NCI-H1436 treated with DMSO at 0.1 percent for 48 hours (cell line): ENCODE measurements around the gene ITGAE.
"Not testable (repeated sequence)": the region's sequence is repeated elsewhere in the genome, so short reads cannot be mapped to it uniquely, and the experiment has no call there.

Experiments
- DNase-seq: peaks from one replicate; lab custom pipeline; 2025; lab: John Stamatoyannopoulos, UW

ITGAE gene

GRCh38 chr17:3800362-3801271 lies at the start of gene ITGAE:
TSS of gene ITGAE (minus strand) at chr17:3801188. CDS start at chr17:3801144, 44 bp downstream.
- DNase-seq = no peak

- no peak for DNase-seq
Measured at GRCh38 chr17:3848229-3848835, 47.3 kb upstream of the ITGAE start.

- no peak for DNase-seq
Measured at GRCh38 chr17:3847165-3847670, 46.2 kb upstream of the ITGAE start.

GRCh38 chr17:3846437-3847164 lies 45.6 kb upstream of the ITGAE start:
- no peak for DNase-seq

GRCh38 chr17:3845621-3846436 lies 44.8 kb upstream of the ITGAE start, which contains the start of gene NCBP3:
TSS of gene NCBP3 (minus strand) at chr17:3846246. CDS start at chr17:3846223, 23 bp downstream.
- DNase-seq = peak; percentile 62

- no peak for DNase-seq
Measured at GRCh38 chr17:3845291-3845620, 44.3 kb upstream of the ITGAE start.

GRCh38 chr17:3844556-3844955 lies 43.6 kb upstream of the ITGAE start:
- DNase-seq = not testable (repeated sequence)

- no peak for DNase-seq
Measured at GRCh38 chr17:3843935-3844516, 43.0 kb upstream of the ITGAE start.

GRCh38 chr17:3838206-3838605 lies 37.2 kb upstream of the ITGAE start:
- DNase-seq = no peak

- no peak for DNase-seq
Measured at GRCh38 chr17:3836551-3836950, 35.6 kb upstream of the ITGAE start.

GRCh38 chr17:3835410-3836229 lies 34.6 kb upstream of the ITGAE start:
- no peak for DNase-seq

GRCh38 chr17:3834811-3835210 lies 33.8 kb upstream of the ITGAE start:
- DNase-seq = no peak

GRCh38 chr17:3828852-3829232 lies 27.9 kb upstream of the ITGAE start:
- no peak for DNase-seq

- no peak for DNase-seq
Measured at GRCh38 chr17:3828151-3828851, 27.3 kb upstream of the ITGAE start.

- DNase-seq = no peak
Measured at GRCh38 chr17:3827124-3827773, 26.3 kb upstream of the ITGAE start.

- no peak for DNase-seq
Measured at GRCh38 chr17:3826191-3826590, 25.2 kb upstream of the ITGAE start.

- DNase-seq = no peak
Measured at GRCh38 chr17:3821101-3821500, 20.1 kb upstream of the ITGAE start.

- DNase-seq = no peak
Measured at GRCh38 chr17:3818786-3819185, 17.8 kb upstream of the ITGAE start.
